ENCODE results near the gene EIF3A.
"Not testable (repeated sequence)": the region's sequence is repeated elsewhere in the genome, so short reads cannot be mapped to it uniquely, and the experiment has no call there.

The EIF3A gene

DNA sequence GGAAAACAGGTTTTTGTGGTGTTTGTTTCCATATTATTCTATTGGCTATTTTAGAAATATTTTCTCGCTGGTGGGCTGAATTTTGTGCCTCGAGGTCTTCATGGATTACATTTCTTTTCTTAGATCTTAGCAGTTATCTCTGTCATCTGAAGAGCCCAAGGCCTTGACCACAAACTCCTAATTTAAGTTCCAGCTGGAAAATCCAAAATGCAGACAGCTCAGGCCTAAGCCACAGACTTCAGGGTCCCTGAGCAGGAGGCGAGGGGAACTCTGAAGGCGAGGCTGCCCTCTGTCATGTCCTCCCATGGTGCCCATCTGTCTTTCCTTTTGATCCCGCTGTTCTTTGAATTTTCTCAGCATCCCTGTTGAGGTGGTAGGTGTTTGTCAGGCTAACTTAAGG is 37.6 kb upstream of the EIF3A start:
- TF ChIP-seq, protein P1, sequence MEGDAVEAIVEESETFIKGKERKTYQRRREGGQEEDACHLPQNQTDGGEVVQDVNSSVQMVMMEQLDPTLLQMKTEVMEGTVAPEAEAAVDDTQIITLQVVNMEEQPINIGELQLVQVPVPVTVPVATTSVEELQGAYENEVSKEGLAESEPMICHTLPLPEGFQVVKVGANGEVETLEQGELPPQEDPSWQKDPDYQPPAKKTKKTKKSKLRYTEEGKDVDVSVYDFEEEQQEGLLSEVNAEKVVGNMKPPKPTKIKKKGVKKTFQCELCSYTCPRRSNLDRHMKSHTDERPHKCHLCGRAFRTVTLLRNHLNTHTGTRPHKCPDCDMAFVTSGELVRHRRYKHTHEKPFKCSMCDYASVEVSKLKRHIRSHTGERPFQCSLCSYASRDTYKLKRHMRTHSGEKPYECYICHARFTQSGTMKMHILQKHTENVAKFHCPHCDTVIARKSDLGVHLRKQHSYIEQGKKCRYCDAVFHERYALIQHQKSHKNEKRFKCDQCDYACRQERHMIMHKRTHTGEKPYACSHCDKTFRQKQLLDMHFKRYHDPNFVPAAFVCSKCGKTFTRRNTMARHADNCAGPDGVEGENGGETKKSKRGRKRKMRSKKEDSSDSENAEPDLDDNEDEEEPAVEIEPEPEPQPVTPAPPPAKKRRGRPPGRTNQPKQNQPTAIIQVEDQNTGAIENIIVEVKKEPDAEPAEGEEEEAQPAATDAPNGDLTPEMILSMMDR (IDR thresholded peaks at IDR 0.05; ENCODE audit: control insufficient read depth, insufficient read depth, low read depth, low read length, missing control alignments) = no peak
- no peak for DNase-seq (ENCODE audit: low read depth)
- H3K4me3 ChIP-seq (ENCODE audit: control insufficient read depth, low read depth, low read length) = no peak overlapping the region

DNA sequence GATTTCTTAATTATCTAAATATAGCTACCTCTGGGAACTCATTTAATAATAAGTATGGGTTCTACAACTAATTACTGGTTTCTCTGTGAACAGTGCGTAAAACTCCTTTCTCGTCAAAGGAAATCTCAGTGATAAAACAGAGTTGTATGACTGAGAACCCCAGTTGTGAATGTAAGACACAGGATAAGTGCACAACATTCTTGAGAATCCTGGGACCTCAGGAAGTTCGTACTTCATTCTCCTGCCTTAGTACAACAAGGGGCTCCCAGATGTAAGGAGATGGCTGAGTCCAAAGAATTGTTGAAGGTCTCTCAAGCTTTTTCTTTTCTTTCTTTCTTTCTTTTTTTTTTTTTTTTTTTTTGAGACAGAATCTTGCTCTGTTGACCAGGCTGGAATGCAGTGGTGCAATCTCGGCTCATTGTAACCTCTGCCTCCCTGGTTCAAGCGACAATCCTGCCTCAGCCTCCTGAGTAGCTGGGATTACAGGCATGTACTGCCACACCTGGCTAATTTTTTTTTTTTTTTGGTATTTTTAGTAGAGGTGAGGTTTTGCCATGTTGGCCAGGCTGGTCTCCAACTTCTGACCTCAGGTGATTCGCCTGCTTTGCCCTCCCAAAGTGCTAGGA is 35.8 kb upstream of the EIF3A start:
- no peak for DNase-seq (ENCODE audit: low read depth)
- TF ChIP-seq, protein P1 (IDR thresholded peaks at IDR 0.05; ENCODE audit: control insufficient read depth, insufficient read depth, low read depth, low read length, missing control alignments) = no peak
- no peak overlapping the region for H3K4me3 ChIP-seq (ENCODE audit: control insufficient read depth, low read depth, low read length)

DNA sequence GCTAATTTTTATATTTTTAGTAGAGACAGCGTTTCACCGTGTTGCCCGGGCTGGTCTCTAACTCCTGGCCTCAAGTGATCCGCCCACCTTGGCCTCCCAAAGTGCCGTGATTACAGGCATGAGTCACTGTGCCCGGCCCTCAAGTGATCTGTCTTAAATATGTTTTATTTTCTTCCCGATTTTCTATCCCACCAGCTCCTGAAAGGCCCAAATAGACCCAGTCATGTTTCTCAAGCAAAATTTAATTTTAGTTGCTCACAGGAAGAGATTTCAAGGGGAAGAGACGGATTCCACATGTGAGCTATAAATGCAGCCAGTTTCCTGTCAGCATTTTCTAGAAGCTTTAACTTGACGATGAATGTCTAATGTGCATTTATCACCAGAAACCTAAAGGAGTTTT is 35.3 kb upstream of the EIF3A start:
- no peak overlapping the region for H3K4me3 ChIP-seq (ENCODE audit: control insufficient read depth, low read depth, low read length)
- no peak for DNase-seq (ENCODE audit: low read depth)
- TF ChIP-seq, protein P1 (IDR thresholded peaks at IDR 0.05; ENCODE audit: control insufficient read depth, insufficient read depth, low read depth, low read length, missing control alignments) = no peak

DNA sequence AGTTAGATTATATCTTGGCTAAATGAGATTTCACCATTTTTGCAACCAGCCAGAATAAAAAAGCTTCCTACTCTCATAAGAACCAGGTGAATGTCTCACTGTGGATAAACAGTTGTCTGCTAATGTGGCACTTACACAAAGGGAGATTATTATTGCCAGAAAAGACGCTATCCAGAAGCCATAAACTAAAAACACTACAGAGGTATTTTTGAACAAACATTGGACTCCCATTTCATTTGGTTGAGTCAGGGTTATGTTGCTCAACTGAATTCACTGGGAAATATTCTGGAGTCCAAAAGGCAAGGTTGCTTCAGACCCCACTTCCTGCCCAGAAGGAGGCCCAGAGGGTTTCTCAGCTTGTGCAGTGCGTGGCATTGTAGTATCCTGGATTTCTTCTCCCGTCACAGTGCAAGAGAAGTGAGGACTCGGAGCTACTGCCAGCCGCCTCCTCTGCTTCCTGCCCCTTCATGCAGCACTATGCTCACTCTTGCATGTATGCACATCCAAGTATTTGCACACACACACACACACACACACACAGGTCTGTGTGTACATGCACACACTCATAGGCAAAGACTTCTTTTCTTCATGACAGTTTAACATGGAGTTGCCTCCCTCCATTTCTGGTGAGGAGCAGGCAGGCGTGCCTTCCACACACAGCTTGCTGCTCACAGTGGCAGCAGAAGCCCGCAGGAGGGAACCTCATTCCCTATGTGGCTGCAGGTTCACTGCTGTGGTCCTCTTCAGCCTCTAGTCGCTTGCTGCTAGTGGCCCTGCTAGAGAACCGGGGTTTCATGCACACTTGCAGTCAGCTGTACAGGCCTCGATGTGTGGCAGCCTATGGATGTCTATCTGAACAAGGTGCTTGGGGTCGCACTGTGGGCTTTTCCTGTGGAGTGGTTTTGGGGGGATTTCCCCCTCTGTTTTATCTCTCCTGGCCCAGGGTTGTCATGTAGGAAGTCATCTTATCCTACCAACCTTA is 33.4 kb upstream of the EIF3A start:
- no peak overlapping the region for H3K4me3 ChIP-seq (ENCODE audit: control insufficient read depth, low read depth, low read length)
- TF ChIP-seq, protein P1 (IDR thresholded peaks at IDR 0.05; ENCODE audit: control insufficient read depth, insufficient read depth, low read depth, low read length, missing control alignments) = no peak
- peak; percentile 95 for DNase-seq (ENCODE audit: low read depth)

DNA sequence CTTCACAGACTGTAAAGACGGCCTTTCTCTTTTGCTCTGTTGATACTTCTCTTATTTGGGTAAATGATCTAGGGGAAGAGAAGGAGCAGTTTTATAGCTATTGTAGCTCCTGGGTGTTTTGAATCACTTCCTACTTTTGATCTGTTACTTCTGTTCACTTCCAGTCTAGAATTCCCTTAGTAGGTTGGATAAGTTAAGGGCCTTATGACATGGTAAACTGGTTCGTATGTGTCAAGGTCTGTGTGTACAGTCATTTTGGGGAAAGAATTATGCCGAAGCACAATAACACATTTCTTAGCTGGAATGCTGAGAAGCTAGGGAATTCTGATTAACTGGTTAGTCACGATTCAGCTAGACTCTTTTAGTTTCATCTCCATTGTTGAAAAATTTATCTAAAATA is 31.4 kb upstream of the EIF3A start:
- TF ChIP-seq, protein P1 (IDR thresholded peaks at IDR 0.05; ENCODE audit: control insufficient read depth, insufficient read depth, low read depth, low read length, missing control alignments) = no peak
- peak; percentile 76 for DNase-seq (ENCODE audit: low read depth)
- H3K4me3 ChIP-seq (ENCODE audit: control insufficient read depth, low read depth, low read length) = no peak overlapping the region

DNA sequence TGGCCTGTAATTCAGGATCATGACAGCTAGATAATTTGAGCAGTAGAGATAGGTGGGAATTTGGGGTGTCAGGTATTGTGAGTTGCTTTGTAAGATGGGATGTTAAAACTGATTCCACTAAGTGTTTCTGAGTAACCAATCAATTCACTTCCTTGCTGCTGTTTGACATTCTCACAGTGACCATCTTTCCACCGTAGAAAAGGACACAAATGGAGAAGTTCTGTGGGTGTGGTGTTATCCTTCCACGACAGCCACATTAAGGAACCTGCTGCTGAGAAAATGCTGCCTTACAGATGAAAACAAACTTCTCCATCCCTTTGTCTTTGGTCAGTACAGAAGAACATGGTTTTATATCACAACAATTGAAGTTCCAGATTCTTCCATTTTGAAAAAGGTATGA is 27.2 kb upstream of the EIF3A start:
- not testable (repeated sequence) for DNase-seq (ENCODE audit: low read depth); H3K4me3 ChIP-seq (ENCODE audit: control insufficient read depth, low read depth, low read length)

DNA sequence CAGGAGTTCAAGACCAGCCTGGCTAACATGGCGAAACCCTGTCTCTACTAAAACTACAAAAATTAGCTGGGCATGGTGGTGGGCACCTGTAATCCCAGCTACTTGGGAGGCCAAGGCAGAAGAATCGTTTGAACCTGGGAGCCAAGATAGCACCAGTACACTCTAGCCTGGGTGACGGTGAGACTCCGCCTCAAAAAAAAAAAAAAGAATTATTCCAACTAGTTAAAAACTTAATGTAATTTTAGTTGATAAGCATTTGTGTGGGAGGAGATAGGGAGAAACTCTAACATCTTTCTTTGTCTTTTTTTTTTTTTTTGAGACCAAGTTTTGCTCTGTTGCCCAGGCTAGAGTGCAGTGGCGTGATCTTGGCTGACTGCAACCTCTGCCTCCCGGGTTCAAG is 26.5 kb upstream of the EIF3A start:
- not testable (repeated sequence) for H3K4me3 ChIP-seq (ENCODE audit: control insufficient read depth, low read depth, low read length); DNase-seq (ENCODE audit: low read depth)

DNA sequence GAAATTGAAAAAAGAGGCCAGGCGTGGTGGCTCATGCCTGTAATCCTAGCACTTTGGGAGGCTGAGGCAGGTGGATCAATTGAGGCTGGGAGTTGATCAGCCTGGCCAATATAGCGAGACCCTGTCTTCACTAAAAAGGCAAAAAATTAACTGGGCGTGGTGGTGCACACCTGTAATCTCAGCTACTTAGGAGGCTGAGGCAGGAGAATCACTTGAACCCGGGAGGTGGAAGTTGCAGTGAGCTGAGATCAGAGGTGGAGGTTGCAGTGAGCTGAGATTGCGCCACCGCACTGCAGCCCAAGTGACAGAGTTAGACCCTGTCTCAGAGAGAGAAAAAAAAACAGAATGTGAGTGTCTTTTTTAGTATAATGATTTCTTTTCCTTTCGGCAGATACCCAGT is 25.3 kb upstream of the EIF3A start:
- not testable (repeated sequence) for H3K4me3 ChIP-seq (ENCODE audit: control insufficient read depth, low read depth, low read length); DNase-seq (ENCODE audit: low read depth)
